HUES64 (cell line): ENCODE measurements around the gene ABCG8.

Experiments used
- H3K27ac ChIP-seq: 2 replicates; pipeline ENCODE4 v1.7.0; 2013; ENCODE audit warnings: low read depth, low read length, inconsistent platforms
- H3K27me3 ChIP-seq: 2 replicates; pipeline ENCODE4 v1.6.1; 2013; ENCODE audit warnings: mild to moderate bottlenecking, low read length; ENCODE audit not compliant: insufficient read depth
- H3K36me3 ChIP-seq: 2 replicates; pipeline ENCODE4 v1.6.1; 2013; ENCODE audit warnings: mild to moderate bottlenecking, low read length; ENCODE audit not compliant: insufficient read depth
- H3K4me1 ChIP-seq: 2 replicates; pipeline ENCODE4 v1.6.1; 2013; ENCODE audit warnings: mild to moderate bottlenecking, low read length, moderate library complexity; ENCODE audit not compliant: insufficient read depth
- H3K4me3 ChIP-seq: 2 replicates; pipeline ENCODE4 v1.5.1; 2013; ENCODE audit warnings: mild to moderate bottlenecking, low read length, moderate library complexity
- H3K9ac ChIP-seq: 2 replicates; pipeline ENCODE4 v1.6.1; 2013; ENCODE audit warnings: mild to moderate bottlenecking, low read depth, low read length
- H3K9me3 ChIP-seq: 2 replicates; pipeline ENCODE4 v1.6.1; 2013; ENCODE audit warnings: low read depth, low read length; ENCODE audit not compliant: insufficient read depth
- WGBS: fragments of 150-250, 120-280 bp; methylation state at CpG from one replicate; pipeline ENCODE4 v1.1.7; 2013; ENCODE audit warnings: missing lambda C conversion rate; 5-methylcytosine and 5-hydroxymethylcytosine counted together

ABCG8 gene

GRCh38 chr2:43931293-43931692 is 92.5 kb downstream of the ABCG8 start:
- H3K4me1 ChIP-seq, result peaks cover under 1% of the 10 kb centered on the region; the same call in 1 of the 2 replicates
- H3K9ac ChIP-seq, result no peak overlapping the region
- H3K36me3 ChIP-seq, result peaks cover 97% of the 10 kb centered on the region
- no peaks in the 10 kb centered on the region for H3K27me3 ChIP-seq
- H3K9me3 ChIP-seq, result no peaks in the 10 kb centered on the region
- no peak overlapping the region for H3K4me3 ChIP-seq
- 100% methylated on average over 3 of the region's 3 CpGs for WGBS
- H3K27ac ChIP-seq, result no peak overlapping the region
